Kidney epithelial cell (primary cell): Measurements from ENCODE around the gene CFAP300. TPM values are rescaled to one million over a fixed set of nuclear protein-coding genes. Genes with fewer than 3 reads are reported as not detected.

ENCODE experiments used
- DNase-seq: peaks from one replicate; pipeline ENCODE4 v3.0.0-alpha.2; 2010; ENCODE audit warnings: low read depth
- H3K27me3 ChIP-seq: 2 replicates; pipeline ENCODE4 v1.6.0; 2011; ENCODE audit warnings: low read length; ENCODE audit not compliant: control insufficient read depth, insufficient read depth
- H3K36me3 ChIP-seq: 2 replicates; pipeline ENCODE4 v1.5.1; 2011; ENCODE audit warnings: low read length; ENCODE audit not compliant: control insufficient read depth, insufficient read depth
- H3K4me3 ChIP-seq: 2 replicates; pipeline ENCODE4 v1.5.1; 2011; ENCODE audit warnings: low read depth, mild to moderate bottlenecking, control low read depth, low read length
- CTCF ChIP-seq: IDR thresholded peaks from 2 replicates; pipeline ENCODE4 v1.5.1; 2011; ENCODE audit warnings: mild to moderate bottlenecking, moderate library complexity, low read length, control low read depth, inconsistent platforms; ENCODE audit not compliant: insufficient read depth, poor library complexity, severe bottlenecking
- total RNA-seq: library from RNA; depleted of rRNA; stranded (reverse); fragments of >200 nt; gene quantifications from 2 replicates; pipeline ENCODE4 v1.2.3, GENCODE V29; 2015

The CFAP300 gene
- total RNA-seq, 1 donor from 2014 or later, result 0.33 TPM

GRCh38 chr11:102114032-102114431 is 66.8 kb downstream of the CFAP300 start:
- Histone ChIP-seq H3K4me3 (no peak overlapping the region), H3K36me3 (no peaks in the 10 kb centered on the region), H3K27me3 (no peaks in the 10 kb centered on the region)
- TF ChIP-seq CTCF, result no peak
- no peak for DNase-seq

- Histone ChIP-seq H3K4me3 (no peak overlapping the region), H3K36me3 (no peaks in the 10 kb centered on the region)
- DNase-seq, result peak; percentile 98
These were observed 68.3 kb downstream of the CFAP300 start for GRCh38 chr11:102115557-102115956.

GRCh38 chr11:102116453-102117205 is 69.4 kb downstream of the CFAP300 start:
- Histone ChIP-seq H3K27me3 (no peaks in the 10 kb centered on the region), H3K36me3 (no peaks in the 10 kb centered on the region), H3K4me3 (no peak overlapping the region)
- DNase-seq, result no peak
- TF ChIP-seq CTCF, result no peak

More at GRCh38 chr11:102115557-102115956, 68.3 kb downstream of the CFAP300 start:
- TF ChIP-seq CTCF, result no peak
- H3K27me3 ChIP-seq, result no peaks in the 10 kb centered on the region

- no peak overlapping the region for H3K4me3 ChIP-seq
- H3K36me3 ChIP-seq, result no peaks in the 10 kb centered on the region
- no peak for TF ChIP-seq CTCF
- DNase-seq, result no peak
- H3K27me3 ChIP-seq, result no peaks in the 10 kb centered on the region
These were observed 70.4 kb downstream of the CFAP300 start for GRCh38 chr11:102117472-102118113.

GRCh38 chr11:102118937-102119336 is 71.7 kb downstream of the CFAP300 start:
- no peaks in the 10 kb centered on the region for H3K27me3 ChIP-seq
- no peak for TF ChIP-seq CTCF
- no peaks in the 10 kb centered on the region for H3K36me3 ChIP-seq
- H3K4me3 ChIP-seq, result no peak overlapping the region
- DNase-seq, result no peak
